Measurements from ENCODE around the gene SMCO3. TPM values are rescaled to one million over a fixed set of nuclear protein-coding genes. Genes with fewer than 3 reads are reported as not detected.

Gene SMCO3
- polyA plus RNA-seq (2011; rRNA removed) (0.06 TPM in 1 of 2 replicates, not detected in the other), polyA plus RNA-seq (2017; fragmentation: RNase III; extraction: RNeasy Plus Mini Kit Qiagen cat#74134 plus additional on column Dnase treatment) (not detected in 3 replicates), polyA minus RNA-seq (2011; rRNA and poly(A)+ RNA removed) (not detected in 2 replicates)
- polyA plus RNA-seq (2012; cell fraction: cytosol; rRNA removed): not detected in 2 replicates
- not detected in 2 replicates for polyA plus RNA-seq (2012; cell fraction: nucleus; rRNA removed)

DNA sequence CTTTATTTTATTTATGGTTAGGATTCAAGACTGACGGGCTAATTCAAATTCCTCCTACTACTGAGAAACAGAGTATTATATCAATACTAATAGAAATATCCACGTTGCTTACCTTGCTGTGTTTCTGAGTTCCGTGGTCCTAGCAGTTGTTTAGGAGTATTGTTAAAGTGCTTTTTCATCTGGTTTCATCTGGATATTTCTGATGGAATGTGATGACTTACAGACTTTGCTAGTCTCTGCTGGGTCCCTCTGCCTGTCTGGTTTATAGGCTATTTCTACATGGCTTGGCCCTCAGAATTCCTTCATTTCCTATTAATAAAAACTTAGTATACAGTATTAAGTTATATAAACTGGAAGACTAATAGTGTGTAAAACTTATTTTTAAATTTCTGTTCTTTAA, at the start of gene SMCO3:
TSS of gene SMCO3 (minus strand) at position 169 of the 400 bp plus-strand sequence. CDS start 7,502 bp downstream, outside the sequence.
- ATAC-seq (no peak), FAIRE-seq (no peak), DNase-seq (ENCODE audit: low read depth in 1 of 2, low spot score in 1 of 2) (no peak)
- Histone ChIP-seq H3K27ac (peak within 1 kb of the TSS in 1 of 2 experiments; percentile 50; a peak in 2 of 6 replicates), H3K4me3 (no peak within 1 kb of the TSS), H3K4me1 (peaks cover 14% of the 10 kb centered on the region; the same call in 1 of the 3 replicates), H3K4me2 (no peak within 1 kb of the TSS), H3K9me3 (no peaks in the 10 kb centered on the region)
- WGBS (ENCODE audit: missing lambda C conversion rate): 86% methylated on average over 3 of the region's 3 CpGs
- CTCF ChIA-PET: interaction anchor here (1.2 to 2.4 kb wide), 3 partner anchors 8 to 181 kb away, joined by 3 to 14 read pairs (median 4); no protein-coding TSS in a partner anchor
- TF ChIP-seq RARB (CRISPR knock-in tag; IDR thresholded peaks at IDR 0.05) (no peak), KDM1A (IDR thresholded peaks at IDR 0.05; ENCODE audit: low read depth) (no peak), FOSB (CRISPR knock-in tag; IDR thresholded peaks at IDR 0.05) (no peak), SMC3 (IDR thresholded peaks at IDR 0.05) (no peak)
- POLR2A ChIA-PET: interaction anchor here (1.1 kb wide), 1 partner anchor 23 kb away, joined by 4 read pairs; no protein-coding TSS in a partner anchor

DNA sequence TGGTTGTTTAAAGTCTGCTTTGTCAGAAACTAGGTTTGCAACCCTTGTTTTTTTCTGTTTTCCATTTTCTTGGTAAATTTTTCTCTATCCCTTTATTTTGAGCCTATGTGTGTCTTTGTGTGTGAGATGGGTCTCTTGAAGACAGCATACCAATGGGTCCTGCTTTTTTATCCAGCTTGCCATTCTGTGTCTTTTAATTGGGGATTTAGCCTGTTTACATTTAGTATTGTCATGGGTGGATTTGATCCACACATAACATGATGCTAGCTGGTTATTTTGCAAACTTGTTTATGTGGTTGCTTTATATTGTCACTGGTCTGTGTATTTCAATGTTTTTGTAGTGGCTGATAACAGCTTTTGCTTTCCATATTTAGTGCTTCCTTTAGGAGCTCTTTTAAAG, 46.5 kb upstream of the SMCO3 start:
- peaks cover 9% of the 10 kb centered on the region; the same call in 1 of the 3 replicates for H3K9me3 ChIP-seq
- DNase-seq (ENCODE audit: low read depth in 1 of 2, low spot score in 1 of 2) (no peak), FAIRE-seq (peak; percentile 36), ATAC-seq (no peak)
- POLR2A ChIA-PET: no interaction called here
- CTCF ChIA-PET: interaction anchor here (1.0 kb wide), 1 partner anchor 18 kb away, joined by 3 read pairs; no protein-coding TSS in a partner anchor
- H3K4me1 ChIP-seq: no peaks in the 10 kb centered on the region
- no peak overlapping the region for H3K4me2 ChIP-seq
- H3K4me3 ChIP-seq: no peak overlapping the region
- TF ChIP-seq JUNB (IDR thresholded peaks at IDR 0.05) (no peak), SMC3 (IDR thresholded peaks at IDR 0.05) (no peak), RNF2 (IDR thresholded peaks at IDR 0.05; ENCODE audit: borderline replicate concordance, low read depth) (no peak), HEYL (CRISPR knock-in tag; IDR thresholded peaks at IDR 0.05) (no peak), KDM5A (IDR thresholded peaks at IDR 0.05) (no peak), POLR2AphosphoS2 (conservative IDR thresholded peaks at IDR 0.05; ENCODE audit: low read length) (no peak), NPAS2 (CRISPR knock-in tag; IDR thresholded peaks at IDR 0.05; ENCODE audit: borderline replicate concordance) (no peak), GATA3 (IDR thresholded peaks at IDR 0.05; ENCODE audit: borderline replicate concordance) (no peak), HDAC2 (IDR thresholded peaks at IDR 0.05) (no peak), TFCP2L1 (CRISPR knock-in tag; IDR thresholded peaks at IDR 0.05) (no peak), RCOR1 (IDR thresholded peaks at IDR 0.05; ENCODE audit: low read depth, low read length) (no peak), JUN (IDR thresholded peaks at IDR 0.05) (no peak), HOXB13 (CRISPR knock-in tag; IDR thresholded peaks at IDR 0.05; ENCODE audit: low read depth) (no peak)
- TF ChIP-seq, protein P1, sequence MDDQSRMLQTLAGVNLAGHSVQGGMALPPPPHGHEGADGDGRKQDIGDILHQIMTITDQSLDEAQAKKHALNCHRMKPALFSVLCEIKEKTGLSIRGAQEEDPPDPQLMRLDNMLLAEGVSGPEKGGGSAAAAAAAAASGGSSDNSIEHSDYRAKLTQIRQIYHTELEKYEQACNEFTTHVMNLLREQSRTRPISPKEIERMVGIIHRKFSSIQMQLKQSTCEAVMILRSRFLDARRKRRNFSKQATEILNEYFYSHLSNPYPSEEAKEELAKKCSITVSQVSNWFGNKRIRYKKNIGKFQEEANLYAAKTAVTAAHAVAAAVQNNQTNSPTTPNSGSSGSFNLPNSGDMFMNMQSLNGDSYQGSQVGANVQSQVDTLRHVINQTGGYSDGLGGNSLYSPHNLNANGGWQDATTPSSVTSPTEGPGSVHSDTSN (IDR thresholded peaks at IDR 0.05): no peak
- no peak overlapping the region for H3K27ac ChIP-seq

DNA sequence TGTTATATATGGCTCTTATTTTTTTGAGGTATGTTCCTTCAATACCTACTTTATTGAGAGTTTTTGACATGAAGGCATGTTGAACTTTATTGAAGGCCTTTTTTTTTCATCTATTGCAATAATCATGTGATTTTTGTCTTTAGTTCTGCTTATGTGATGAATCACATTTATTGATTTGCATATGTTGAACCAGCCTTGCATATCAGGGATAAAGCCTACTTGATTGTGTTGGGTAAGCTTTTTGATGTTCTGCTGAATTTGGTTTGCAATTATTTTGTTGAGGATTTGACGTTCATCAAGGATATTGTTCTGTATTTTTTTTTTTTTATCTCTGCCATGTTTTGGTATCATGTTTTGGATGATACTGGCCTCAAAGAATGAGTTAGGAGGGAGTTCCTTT, 44.5 kb upstream of the SMCO3 start:
- POLR2A ChIA-PET: no interaction called here
- CTCF ChIA-PET: no interaction called here

More for the DNA sequence above, 44.5 kb upstream of the SMCO3 start:
- 3% methylated on average over 1 of the region's 1 CpG for WGBS (ENCODE audit: missing lambda C conversion rate)
- Histone ChIP-seq H3K4me2 (no peak overlapping the region), H3K4me3 (no peak overlapping the region), H3K9me3 (peaks cover 9% of the 10 kb centered on the region; the same call in 1 of the 3 replicates), H3K27ac (no peak overlapping the region), H3K4me1 (no peaks in the 10 kb centered on the region)
- no peak for FAIRE-seq
- TF ChIP-seq RFX5 (IDR thresholded peaks at IDR 0.05) (no peak), GATA3 (IDR thresholded peaks at IDR 0.05; ENCODE audit: borderline replicate concordance) (no peak), HOXA7 (CRISPR knock-in tag; IDR thresholded peaks at IDR 0.05) (no peak), EHF (CRISPR knock-in tag; IDR thresholded peaks at IDR 0.05) (no peak), FOSL2 (IDR thresholded peaks at IDR 0.05) (no peak), FOSL2 (CRISPR knock-in tag; IDR thresholded peaks at IDR 0.05) (no peak), ZNF302 (CRISPR knock-in tag; IDR thresholded peaks at IDR 0.05) (no peak), NR3C1 (IDR thresholded peaks at IDR 0.05) (no peak), ZSCAN20 (CRISPR knock-in tag; IDR thresholded peaks at IDR 0.05) (no peak), POLR2AphosphoS2 (conservative IDR thresholded peaks at IDR 0.05; ENCODE audit: low read length) (no peak), MAZ (IDR thresholded peaks at IDR 0.05; ENCODE audit: borderline replicate concordance, low read depth, low read length) (no peak), CBX2 (IDR thresholded peaks at IDR 0.05; ENCODE audit: borderline replicate concordance, low read depth) (no peak), FOSB (CRISPR knock-in tag; IDR thresholded peaks at IDR 0.05) (no peak), KDM5A (IDR thresholded peaks at IDR 0.05) (no peak), JUN (IDR thresholded peaks at IDR 0.05) (no peak), POLR2A (IDR thresholded peaks at IDR 0.05; ENCODE audit: low read length) (no peak), NPAS2 (CRISPR knock-in tag; IDR thresholded peaks at IDR 0.05; ENCODE audit: borderline replicate concordance) (no peak), HOXB5 (CRISPR knock-in tag; IDR thresholded peaks at IDR 0.05) (no peak)
- TF ChIP-seq, protein P2, sequence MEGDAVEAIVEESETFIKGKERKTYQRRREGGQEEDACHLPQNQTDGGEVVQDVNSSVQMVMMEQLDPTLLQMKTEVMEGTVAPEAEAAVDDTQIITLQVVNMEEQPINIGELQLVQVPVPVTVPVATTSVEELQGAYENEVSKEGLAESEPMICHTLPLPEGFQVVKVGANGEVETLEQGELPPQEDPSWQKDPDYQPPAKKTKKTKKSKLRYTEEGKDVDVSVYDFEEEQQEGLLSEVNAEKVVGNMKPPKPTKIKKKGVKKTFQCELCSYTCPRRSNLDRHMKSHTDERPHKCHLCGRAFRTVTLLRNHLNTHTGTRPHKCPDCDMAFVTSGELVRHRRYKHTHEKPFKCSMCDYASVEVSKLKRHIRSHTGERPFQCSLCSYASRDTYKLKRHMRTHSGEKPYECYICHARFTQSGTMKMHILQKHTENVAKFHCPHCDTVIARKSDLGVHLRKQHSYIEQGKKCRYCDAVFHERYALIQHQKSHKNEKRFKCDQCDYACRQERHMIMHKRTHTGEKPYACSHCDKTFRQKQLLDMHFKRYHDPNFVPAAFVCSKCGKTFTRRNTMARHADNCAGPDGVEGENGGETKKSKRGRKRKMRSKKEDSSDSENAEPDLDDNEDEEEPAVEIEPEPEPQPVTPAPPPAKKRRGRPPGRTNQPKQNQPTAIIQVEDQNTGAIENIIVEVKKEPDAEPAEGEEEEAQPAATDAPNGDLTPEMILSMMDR (IDR thresholded peaks at IDR 0.05): no peak
- TF ChIP-seq, protein P3, sequence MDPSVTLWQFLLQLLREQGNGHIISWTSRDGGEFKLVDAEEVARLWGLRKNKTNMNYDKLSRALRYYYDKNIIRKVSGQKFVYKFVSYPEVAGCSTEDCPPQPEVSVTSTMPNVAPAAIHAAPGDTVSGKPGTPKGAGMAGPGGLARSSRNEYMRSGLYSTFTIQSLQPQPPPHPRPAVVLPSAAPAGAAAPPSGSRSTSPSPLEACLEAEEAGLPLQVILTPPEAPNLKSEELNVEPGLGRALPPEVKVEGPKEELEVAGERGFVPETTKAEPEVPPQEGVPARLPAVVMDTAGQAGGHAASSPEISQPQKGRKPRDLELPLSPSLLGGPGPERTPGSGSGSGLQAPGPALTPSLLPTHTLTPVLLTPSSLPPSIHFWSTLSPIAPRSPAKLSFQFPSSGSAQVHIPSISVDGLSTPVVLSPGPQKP (IDR thresholded peaks at IDR 0.05; ENCODE audit: low read depth, low read length): no peak
- TF ChIP-seq, protein P4, sequence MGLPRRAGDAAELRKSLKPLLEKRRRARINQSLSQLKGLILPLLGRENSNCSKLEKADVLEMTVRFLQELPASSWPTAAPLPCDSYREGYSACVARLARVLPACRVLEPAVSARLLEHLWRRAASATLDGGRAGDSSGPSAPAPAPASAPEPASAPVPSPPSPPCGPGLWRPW (IDR thresholded peaks at IDR 0.05): no peak
- no peak for DNase-seq (ENCODE audit: low read depth in 1 of 2, low spot score in 1 of 2)
- ATAC-seq: no peak

Data from A549 (cell line).